Uterus (tissue), 2 donors: Measurements from ENCODE around the gene CLNK.

Experiments
- CTCF ChIP-seq, 4 experiments: fragments of 200-600 bp in 2 of 4; fragments of 450-650 bp in 2 of 4; sonication (generic) in 2 of 4; IDR thresholded peaks; one replicate each; pipeline ENCODE4 v1.5.1; 2016 to 2019; ENCODE audit warnings: antibody characterized with exemption in 4 of 4, mild to moderate bottlenecking in 2 of 4, moderate library complexity in 1 of 4
- POLR2A ChIP-seq, 2 donors: fragments of 450-650 bp; IDR thresholded peaks; one replicate each; pipeline ENCODE4 v1.6.1; 2016; ENCODE audit warnings: antibody characterized with exemption in 2 of 2, mild to moderate bottlenecking in 1 of 2, moderate library complexity in 1 of 2

GRCh38 chr4:10577508-10578426, 106.8 kb downstream of the CLNK start:
- TF ChIP-seq CTCF (IDR thresholded peaks at IDR 0.05): no peak
- no peak for TF ChIP-seq POLR2A (IDR thresholded peaks at IDR 0.05)
